GM19193 (cell line): ENCODE measurements around the gene AOPEP.

Experiments
- POLR2A ChIP-seq: IDR thresholded peaks from 4 replicates; pipeline ENCODE4 v1.6.1; 2011; ENCODE audit not compliant: insufficient read depth, insufficient read length; ENCODE audit errors: extremely low read depth

The AOPEP gene

DNA sequence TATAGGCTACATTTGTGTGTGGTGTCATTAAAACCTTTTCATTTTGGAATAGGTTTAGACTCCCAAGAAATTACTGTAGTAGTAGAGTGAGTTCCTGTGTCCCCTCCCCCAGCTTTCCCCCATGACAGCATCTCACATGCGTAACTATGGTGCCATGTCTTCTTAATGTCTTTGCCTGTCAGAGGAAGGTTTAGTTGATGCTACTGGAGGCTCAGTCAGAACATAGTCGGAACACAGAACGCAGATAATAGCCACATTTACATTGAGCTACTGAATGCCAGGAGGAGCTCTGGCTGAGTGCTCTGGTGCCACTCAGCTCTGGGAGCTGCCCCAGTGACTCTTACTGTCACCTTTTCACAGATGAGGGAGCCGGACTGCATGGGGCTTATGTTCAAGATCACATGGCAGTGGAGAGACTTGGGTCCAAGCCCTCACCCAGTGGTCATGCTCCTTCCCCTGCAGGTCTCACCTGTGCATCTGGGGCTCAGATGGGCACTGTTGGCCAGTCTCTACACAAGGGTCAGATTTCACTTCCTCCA, 223.6 kb downstream of the AOPEP start:
- TF ChIP-seq POLR2A: no peak

DNA sequence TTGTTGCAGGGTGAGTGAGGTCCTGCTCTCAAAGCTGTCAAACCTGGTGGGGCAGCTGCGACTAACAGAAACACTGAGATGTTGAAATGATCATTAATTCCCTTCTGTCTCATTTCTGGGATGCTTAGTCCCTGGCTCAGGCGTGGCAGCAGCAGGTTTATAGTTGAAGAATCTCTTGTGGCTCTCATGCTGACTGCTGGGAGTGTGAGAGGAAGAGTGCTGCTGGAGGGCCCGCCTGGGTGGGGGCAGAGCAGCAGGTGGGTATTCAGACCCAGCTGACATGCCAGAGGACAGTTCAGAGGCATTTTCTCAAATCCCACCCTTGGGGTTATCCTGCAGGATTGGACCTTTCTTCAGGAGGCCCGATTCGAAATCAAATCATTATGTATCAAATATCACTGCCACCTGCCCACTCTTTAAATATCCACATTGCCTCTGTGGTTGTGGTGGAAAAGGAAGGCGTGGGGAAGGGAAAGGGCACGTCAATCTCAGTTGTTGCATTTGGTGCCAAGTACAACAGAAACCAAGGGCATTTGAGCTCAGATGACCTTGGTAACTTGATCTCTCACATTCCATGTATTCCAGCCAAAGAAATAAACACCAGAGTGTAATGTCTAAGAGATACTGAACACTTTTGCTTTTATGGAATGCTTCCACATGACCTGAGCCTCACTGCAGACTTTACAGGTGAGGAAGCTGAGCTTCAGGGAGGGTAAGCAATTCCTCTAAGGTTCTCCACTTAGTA, 224.3 kb downstream of the AOPEP start:
- TF ChIP-seq POLR2A: no peak

DNA sequence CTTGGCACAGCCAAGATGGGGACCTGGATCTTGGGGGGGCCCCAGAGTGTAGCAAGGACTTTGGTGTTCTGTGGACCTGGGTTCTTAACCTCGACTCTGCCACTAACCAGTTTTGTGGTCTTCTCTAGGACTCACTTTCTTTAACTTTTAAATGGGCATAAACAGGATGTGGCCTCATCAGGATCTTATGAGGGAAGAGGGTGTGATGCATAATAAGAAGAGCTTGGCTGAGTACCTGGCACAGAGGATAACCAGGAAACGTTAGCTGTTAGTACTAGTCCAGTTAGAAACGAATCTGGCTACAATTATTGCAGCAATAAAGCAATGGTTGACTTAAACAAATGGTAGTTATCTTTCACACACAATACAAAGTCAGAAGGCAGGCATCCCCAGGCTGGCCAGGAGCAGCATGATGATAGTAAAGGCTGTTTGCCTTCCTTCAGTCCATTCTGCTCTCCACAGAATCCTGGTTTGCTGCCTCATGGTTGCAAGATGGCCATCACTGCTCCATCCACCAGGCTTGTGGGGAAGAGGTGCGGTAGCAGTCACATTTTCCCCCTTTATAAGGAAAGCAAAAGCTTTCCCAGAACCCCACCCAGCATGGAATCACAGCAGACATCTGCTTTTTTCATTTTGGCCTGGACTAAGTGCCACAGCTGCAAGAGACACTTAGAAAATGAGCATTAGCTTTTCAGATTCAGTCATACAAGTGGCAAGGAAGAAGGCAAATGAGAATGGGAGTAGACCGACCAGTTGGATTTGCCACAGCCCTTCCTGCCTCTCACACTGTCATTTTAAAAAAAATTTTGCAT, 225.0 kb downstream of the AOPEP start:
- no peak for TF ChIP-seq POLR2A

- no peak for TF ChIP-seq POLR2A
Observed at GRCh38 chr9:94952565-94953373, 226.3 kb downstream of the AOPEP start.

DNA sequence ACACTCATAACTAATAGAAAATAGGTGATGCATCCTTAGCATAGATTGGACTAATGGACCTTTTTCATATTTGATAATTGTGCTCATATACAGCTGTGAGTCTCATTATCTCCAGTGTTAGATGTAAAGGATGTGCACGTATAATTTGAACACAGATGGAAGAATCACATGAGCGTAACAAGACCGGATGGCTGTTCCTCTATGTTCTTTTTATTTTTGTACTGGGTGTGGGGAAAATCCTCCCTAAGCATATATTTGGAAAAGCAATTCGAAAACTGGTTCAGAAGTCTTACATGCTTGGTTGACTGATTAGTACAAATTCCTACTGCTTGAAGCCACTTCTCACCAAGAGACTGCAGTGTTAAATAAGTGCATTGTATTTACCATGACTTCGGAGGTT, 230.2 kb downstream of the AOPEP start:
- TF ChIP-seq POLR2A: no peak

- TF ChIP-seq POLR2A: no peak
Observed at GRCh38 chr9:94960964-94961363, 234.5 kb downstream of the AOPEP start.

- no peak for TF ChIP-seq POLR2A
Observed at GRCh38 chr9:94961870-94962269, 235.4 kb downstream of the AOPEP start.

DNA sequence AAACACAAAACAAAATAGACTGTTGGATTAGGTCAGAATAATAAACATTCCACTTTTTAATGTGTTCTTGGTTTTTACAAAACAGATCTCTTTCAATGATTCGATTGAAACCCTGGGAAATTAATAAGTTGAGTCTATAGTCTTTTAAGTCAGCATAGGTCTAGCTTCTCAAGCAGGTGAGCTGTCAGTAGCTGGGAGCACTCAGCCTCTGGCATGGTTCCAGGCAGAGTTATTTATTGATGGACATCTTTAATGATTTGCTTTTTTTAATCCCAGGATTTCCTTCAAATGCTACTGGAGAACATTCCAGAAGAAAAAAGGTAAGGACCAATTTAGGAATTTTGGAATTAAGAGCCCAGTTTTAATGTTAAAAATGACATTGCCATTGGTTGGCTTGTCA, 241.0 kb downstream of the AOPEP start:
- no peak for TF ChIP-seq POLR2A

- TF ChIP-seq POLR2A: no peak
Observed at GRCh38 chr9:94971378-94972131, 245.1 kb downstream of the AOPEP start.

GRCh38 chr9:94973451-94973941, 247.0 kb downstream of the AOPEP start:
- no peak for TF ChIP-seq POLR2A

DNA sequence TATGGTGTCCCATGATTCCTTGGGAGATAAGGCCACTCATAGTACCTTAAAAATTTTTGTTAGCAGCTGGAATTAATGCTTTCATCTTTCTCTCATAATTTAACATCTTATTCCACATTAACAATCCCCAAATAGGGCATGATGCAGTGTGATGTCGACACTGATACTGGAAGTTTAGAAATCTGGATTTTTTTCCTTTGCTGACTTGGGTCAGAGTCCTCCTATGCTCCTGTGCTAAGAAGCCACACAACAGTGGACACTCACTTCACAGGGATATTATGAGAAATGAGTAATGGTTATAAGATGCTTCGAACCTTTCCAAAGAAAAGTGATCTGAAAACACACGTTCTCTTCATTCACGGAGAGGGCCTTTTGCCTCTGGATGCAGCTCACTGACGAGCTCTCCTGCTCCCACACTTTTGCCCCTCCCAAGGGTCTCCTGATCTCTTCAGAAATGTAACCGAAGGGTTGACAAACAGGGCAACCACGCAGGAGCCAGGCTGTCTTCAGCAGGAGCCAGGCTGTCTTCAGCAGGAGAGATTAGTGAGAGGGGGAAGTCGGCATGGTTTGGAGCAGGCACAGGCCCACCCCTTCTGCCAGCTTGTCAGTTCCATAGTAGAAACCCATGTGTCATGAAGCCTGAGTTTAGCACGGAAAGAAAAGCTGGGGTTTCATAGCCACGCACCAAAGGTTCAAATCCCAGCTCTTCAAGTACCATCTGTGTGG, 247.8 kb downstream of the AOPEP start:
- no peak for TF ChIP-seq POLR2A

- no peak for TF ChIP-seq POLR2A
Observed at GRCh38 chr9:94975480-94975879, 249.0 kb downstream of the AOPEP start.

- TF ChIP-seq POLR2A: no peak
Observed at GRCh38 chr9:94976077-94976476, 249.6 kb downstream of the AOPEP start.
